ENCODE measurements around the gene DRC7. TPM values are rescaled to one million over a fixed set of nuclear protein-coding genes. Genes with fewer than 3 reads are reported as not detected.

Gene DRC7
- total RNA-seq, 3 donors from 2014 or later, result 1.5 TPM; not detected in 2

GRCh38 chr16:57697896-57698537 is 3.4 kb downstream of the DRC7 start:
- no peak for DNase-seq (ENCODE audit: low spot score in 2 of 2)
- H3K4me3 ChIP-seq, result no peak overlapping the region
- no peak overlapping the region for H3K27ac ChIP-seq
- TF ChIP-seq POLR2A (IDR thresholded peaks at IDR 0.05) (no peak), POLR2AphosphoS5 (IDR thresholded peaks at IDR 0.05) (no peak)
- TF ChIP-seq, protein P1, sequence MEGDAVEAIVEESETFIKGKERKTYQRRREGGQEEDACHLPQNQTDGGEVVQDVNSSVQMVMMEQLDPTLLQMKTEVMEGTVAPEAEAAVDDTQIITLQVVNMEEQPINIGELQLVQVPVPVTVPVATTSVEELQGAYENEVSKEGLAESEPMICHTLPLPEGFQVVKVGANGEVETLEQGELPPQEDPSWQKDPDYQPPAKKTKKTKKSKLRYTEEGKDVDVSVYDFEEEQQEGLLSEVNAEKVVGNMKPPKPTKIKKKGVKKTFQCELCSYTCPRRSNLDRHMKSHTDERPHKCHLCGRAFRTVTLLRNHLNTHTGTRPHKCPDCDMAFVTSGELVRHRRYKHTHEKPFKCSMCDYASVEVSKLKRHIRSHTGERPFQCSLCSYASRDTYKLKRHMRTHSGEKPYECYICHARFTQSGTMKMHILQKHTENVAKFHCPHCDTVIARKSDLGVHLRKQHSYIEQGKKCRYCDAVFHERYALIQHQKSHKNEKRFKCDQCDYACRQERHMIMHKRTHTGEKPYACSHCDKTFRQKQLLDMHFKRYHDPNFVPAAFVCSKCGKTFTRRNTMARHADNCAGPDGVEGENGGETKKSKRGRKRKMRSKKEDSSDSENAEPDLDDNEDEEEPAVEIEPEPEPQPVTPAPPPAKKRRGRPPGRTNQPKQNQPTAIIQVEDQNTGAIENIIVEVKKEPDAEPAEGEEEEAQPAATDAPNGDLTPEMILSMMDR (IDR thresholded peaks at IDR 0.05), result no peak
- no peaks in the 10 kb centered on the region for H3K36me3 ChIP-seq
- intact Hi-C loops (cut with DNase I; ENCODE audit: low total_unique reads), result no loop called here
- no peaks in the 10 kb centered on the region for H3K27me3 ChIP-seq
- H3K9me3 ChIP-seq, result no peaks in the 10 kb centered on the region
- H3K4me1 ChIP-seq, result no peaks in the 10 kb centered on the region

DNA sequence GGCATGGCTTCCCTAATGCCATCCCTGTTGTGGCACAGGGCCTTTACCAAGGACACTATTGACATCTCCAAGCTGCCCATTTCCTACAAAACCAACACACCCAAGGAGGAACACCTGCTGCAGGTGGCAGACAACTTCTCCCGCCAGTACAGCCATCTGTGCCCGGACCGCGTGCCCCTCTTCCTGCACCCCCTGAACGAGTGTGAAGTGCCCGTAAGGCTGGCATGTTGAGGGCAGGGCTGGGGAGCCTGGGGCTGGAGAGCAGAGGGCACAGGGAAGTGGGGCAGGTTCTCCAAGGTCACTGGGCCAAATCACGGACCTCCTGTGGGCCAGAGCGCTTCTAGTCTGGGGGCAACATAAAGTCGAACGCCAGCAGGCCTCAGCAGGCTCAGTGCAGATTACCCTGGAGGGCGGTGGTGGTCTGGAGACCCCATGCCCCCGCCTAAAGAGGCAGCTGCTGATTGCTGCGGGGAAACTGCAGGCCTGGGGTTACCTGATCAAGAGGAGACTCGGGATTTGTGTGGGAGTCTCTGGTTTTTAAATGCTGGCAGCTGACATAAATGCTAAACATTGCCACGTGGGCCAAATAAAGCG is 4.3 kb downstream of the DRC7 start:
- Histone ChIP-seq H3K4me1 (no peaks in the 10 kb centered on the region), H3K9me3 (no peaks in the 10 kb centered on the region), H3K4me3 (no peak overlapping the region), H3K27me3 (no peaks in the 10 kb centered on the region), H3K27ac (no peak overlapping the region), H3K36me3 (no peaks in the 10 kb centered on the region)
- TF ChIP-seq POLR2A (IDR thresholded peaks at IDR 0.05), result no peak
- no peak for TF ChIP-seq POLR2AphosphoS5 (IDR thresholded peaks at IDR 0.05)
- TF ChIP-seq, protein P1 (IDR thresholded peaks at IDR 0.05), result no peak
- intact Hi-C loops (cut with DNase I; ENCODE audit: low total_unique reads), result no loop called here
- no peak for DNase-seq (ENCODE audit: low spot score in 2 of 2)

DNA sequence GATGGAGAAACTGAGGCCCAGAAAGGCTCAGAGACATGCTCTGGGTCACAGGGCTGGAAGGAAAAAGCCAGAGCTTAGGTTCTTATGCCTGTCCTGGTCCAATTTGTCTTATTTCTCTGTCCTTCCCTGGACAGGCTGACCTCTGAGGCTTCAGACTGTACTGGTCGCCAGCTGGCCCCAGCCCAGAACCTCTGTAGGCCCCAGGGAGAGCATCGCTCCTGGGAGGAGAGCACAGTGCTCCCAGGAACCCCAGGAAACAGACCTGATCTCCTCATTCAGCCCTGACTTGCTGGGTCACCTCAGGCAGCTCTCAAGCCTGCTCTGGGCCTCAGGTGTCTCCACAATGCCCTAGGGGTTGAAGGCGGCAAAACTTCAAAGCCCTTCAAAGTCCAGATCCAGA is 4.9 kb downstream of the DRC7 start:
- no peak for TF ChIP-seq POLR2AphosphoS5 (IDR thresholded peaks at IDR 0.05)
- TF ChIP-seq, protein P1 (IDR thresholded peaks at IDR 0.05), result no peak
- TF ChIP-seq POLR2A (IDR thresholded peaks at IDR 0.05), result no peak
- Histone ChIP-seq H3K9me3 (no peaks in the 10 kb centered on the region), H3K27me3 (no peaks in the 10 kb centered on the region), H3K27ac (no peak overlapping the region), H3K4me3 (no peak overlapping the region), H3K36me3 (no peaks in the 10 kb centered on the region), H3K4me1 (no peaks in the 10 kb centered on the region)
- intact Hi-C loops (cut with DNase I; ENCODE audit: low total_unique reads), result no loop called here
- no peak for DNase-seq (ENCODE audit: low spot score in 2 of 2)

DNA sequence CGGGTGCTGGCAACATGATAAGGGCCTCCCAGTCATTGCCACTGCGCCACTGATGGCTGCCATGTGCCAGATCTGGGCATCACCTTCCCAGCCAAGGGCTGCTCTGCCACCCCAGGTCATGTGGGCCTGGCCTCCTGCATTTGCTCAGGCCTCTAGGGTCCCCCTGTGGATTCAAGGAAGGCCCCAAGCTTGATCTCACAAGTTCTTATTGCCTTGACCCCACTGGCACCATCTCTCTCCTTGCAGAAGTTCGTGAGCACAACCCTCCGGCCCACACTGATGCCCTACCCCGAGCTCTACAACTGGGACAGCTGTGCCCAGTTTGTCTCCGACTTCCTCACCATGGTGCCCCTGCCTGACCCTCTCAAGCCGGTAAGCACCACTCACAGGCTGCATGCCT is 5.3 kb downstream of the DRC7 start:
- TF ChIP-seq, protein P1 (IDR thresholded peaks at IDR 0.05), result no peak
- TF ChIP-seq POLR2AphosphoS5 (IDR thresholded peaks at IDR 0.05), result no peak
- no peak for TF ChIP-seq POLR2A (IDR thresholded peaks at IDR 0.05)
- no peak for DNase-seq (ENCODE audit: low spot score in 2 of 2)
- Histone ChIP-seq H3K4me1 (no peaks in the 10 kb centered on the region), H3K4me3 (no peak overlapping the region), H3K9me3 (no peaks in the 10 kb centered on the region), H3K27ac (no peak overlapping the region), H3K36me3 (no peaks in the 10 kb centered on the region), H3K27me3 (no peaks in the 10 kb centered on the region)
- intact Hi-C loops (cut with DNase I; ENCODE audit: low total_unique reads), result no loop called here

DNA sequence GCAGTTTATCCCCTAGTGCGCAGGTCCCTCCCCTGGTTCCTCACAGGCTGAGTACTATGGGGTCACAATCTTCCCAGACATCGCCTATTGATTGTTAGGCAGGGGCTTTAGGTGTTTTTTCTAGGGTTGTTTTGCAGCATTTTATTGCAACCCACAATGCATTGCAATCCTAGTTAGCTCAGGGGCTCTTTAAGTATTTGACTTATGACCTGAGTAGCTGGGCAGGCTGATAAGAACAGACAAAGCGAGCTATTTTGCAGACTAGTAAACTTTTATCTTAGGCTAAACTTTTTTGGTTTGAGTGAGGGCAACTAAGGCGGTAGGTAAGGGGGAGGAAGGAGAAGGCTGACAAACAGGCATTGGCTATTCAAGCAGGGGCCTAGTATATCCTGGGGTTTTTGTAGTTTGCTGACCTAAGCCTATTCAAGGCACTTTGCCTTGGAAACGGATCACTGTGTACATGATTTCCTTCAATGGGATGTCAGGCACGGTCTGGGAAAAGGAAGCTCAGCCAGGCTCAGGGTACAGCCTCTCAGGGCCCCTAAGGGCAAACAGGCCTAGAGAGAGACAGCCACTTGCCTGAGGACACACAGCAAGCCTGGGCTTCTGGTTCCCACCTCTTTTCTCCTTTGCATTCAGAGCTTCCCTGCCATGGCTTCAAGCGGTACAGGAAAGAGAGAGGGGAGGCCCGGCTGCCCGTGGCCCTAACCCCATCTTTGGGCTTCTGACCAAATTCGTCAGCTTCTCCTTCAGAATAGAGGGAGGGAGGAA is 6.4 kb downstream of the DRC7 start:
- intact Hi-C loops (cut with DNase I; ENCODE audit: low total_unique reads), result no loop called here
- H3K27ac ChIP-seq, result no peak overlapping the region
- H3K4me3 ChIP-seq, result no peak overlapping the region
- H3K27me3 ChIP-seq, result no peaks in the 10 kb centered on the region
- no peaks in the 10 kb centered on the region for H3K4me1 ChIP-seq
- no peaks in the 10 kb centered on the region for H3K9me3 ChIP-seq
- H3K36me3 ChIP-seq, result no peaks in the 10 kb centered on the region
- TF ChIP-seq, protein P1 (IDR thresholded peaks at IDR 0.05), result no peak
- TF ChIP-seq POLR2A (IDR thresholded peaks at IDR 0.05) (no peak), POLR2AphosphoS5 (IDR thresholded peaks at IDR 0.05) (no peak)
- no peak for DNase-seq (ENCODE audit: low spot score in 2 of 2)

All from breast epithelium (tissue), 4 donors.